Upper lobe of left lung (tissue), 6 donors: Measurements from ENCODE around the gene NAT9. TPM values are rescaled to one million over a fixed set of nuclear protein-coding genes. Genes with fewer than 3 reads are reported as not detected.

ENCODE experiments used
- ATAC-seq, 2 donors: fragments of 200-7000 bp; cut with Tn5 transposase; one replicate each; pipeline ENCODE4 v1.9.1; 2022; ENCODE audit warnings: mild to moderate bottlenecking in 2 of 2, moderate library complexity in 2 of 2; ENCODE audit not compliant: low FRiP score in 2 of 2
- DNase-seq, 2 donors: peaks; one replicate each; pipeline ENCODE4 v3.0.0-alpha.2; 2019 to 2020
- H3K27ac ChIP-seq, 4 donors: fragments of 200-600 bp; sonication (generic); one replicate each; pipeline ENCODE4 v1.5.1; 2016 to 2019
- H3K27me3 ChIP-seq, 4 donors: fragments of 200-600 bp; sonication (generic); one replicate each; pipeline ENCODE4 v1.5.1; 2017 to 2019
- H3K36me3 ChIP-seq, 4 donors: fragments of 200-600 bp; sonication (generic); one replicate each; pipeline ENCODE4 v1.5.1; 2016 to 2019
- H3K4me1 ChIP-seq, 4 donors: fragments of 200-600 bp; sonication (generic); one replicate each; pipeline ENCODE4 v1.5.1; 2018 to 2019
- H3K4me3 ChIP-seq, 4 donors: fragments of 200-600 bp; sonication (generic); one replicate each; pipeline ENCODE4 v1.5.1; 2017 to 2019; ENCODE audit warnings: mild to moderate bottlenecking in 2 of 4, moderate library complexity in 1 of 4
- H3K9me3 ChIP-seq, 4 donors: fragments of 200-600 bp; sonication (generic); one replicate each; pipeline ENCODE4 v1.5.1; 2018 to 2019
- CTCF ChIP-seq, 6 experiments: fragments of 450-650 bp in 4 of 6; fragments of 200-600 bp in 2 of 6; sonication (generic) in 2 of 6; IDR thresholded peaks; one replicate each; pipeline ENCODE4 v1.5.1; 2016 to 2019; ENCODE audit warnings: antibody characterized with exemption in 6 of 6
- EP300 ChIP-seq, 4 donors: sonication (generic); formaldehyde crosslinking; IDR thresholded peaks; one replicate each; pipeline ENCODE4 v1.5.1; 2017; ENCODE audit warnings: antibody characterized with exemption in 4 of 4, control low read depth in 2 of 4
- POLR2A ChIP-seq, 4 donors: fragments of 450-650 bp; IDR thresholded peaks; one replicate each; pipeline ENCODE4 v1.5.1; 2016 to 2017; ENCODE audit warnings: antibody characterized with exemption in 4 of 4, mild to moderate bottlenecking in 2 of 4
- POLR2AphosphoS5 ChIP-seq, 2 donors: sonication (generic); formaldehyde crosslinking; IDR thresholded peaks; one replicate each; pipeline ENCODE4 v1.5.1; 2017; ENCODE audit warnings: antibody characterized with exemption in 2 of 2
- WGBS, 2 donors: methylation state at CpG; one replicate each; pipeline ENCODE4 v1.1.5; 2017 to 2018; 5-methylcytosine and 5-hydroxymethylcytosine counted together
- total RNA-seq, 6 donors: library from RNA; depleted of rRNA in 4 of 6; stranded (reverse); fragments of >200 nt in 4 of 6; gene quantifications; one replicate each; pipeline versions ENCODE4 v1.1.0 to v1.2.1, GENCODE V29; 2016 to 2021
- donor health status: DM: no; HTN: no; CAD: no; lungs with moderate emphysema.
- donor health status: DM: no; HTN: yes; CAD: no; lungs with severe emphysema.

Gene NAT9
- total RNA-seq, 6 donors from 2014 or later: 16.1 to 78.6 (median 41.7) TPM

- no peak overlapping the region for H3K4me3 ChIP-seq
- no peaks in the 10 kb centered on the region for H3K9me3 ChIP-seq
- DNase-seq (no peak), ATAC-seq (no peak)
- TF ChIP-seq POLR2A (IDR thresholded peaks at IDR 0.05): no peak
- H3K27me3 ChIP-seq: no peaks in the 10 kb centered on the region
- H3K36me3 ChIP-seq: peaks cover 0 to 28% (median 10%) of the 10 kb centered on the region in 4 donors
- peaks cover 0 to 26% (median 10%) of the 10 kb centered on the region in 4 donors for H3K4me1 ChIP-seq
- WGBS, 2 donors: 64 to 77% methylated on average over 9 to 10 of the region's 10 CpGs
- H3K27ac ChIP-seq: no peak overlapping the region
Measured at GRCh38 chr17:74806334-74806733, 30.2 kb upstream of the NAT9 start.

DNA sequence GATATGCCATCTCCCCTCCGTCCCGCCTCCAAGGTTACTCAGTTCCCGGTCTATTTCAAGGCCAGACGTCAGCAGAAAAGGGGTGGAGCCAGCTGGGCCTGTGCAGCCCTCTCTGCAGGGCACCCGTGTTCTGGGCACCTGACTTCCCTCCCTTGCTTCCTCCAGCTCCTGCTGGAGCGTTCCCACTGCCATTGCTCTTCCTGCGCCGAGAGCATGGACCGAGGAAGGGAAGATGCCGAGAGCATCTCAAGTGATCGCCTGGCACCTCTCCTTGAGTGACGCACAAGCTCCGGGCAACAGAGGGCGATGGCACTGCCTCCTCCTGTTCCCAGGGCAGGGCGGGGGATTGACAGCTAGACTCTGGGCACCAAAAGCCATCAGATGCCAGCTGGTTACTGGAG is 29.4 kb upstream of the NAT9 start:
- ATAC-seq: no peak
- Histone ChIP-seq H3K36me3 (peaks cover 0 to 34% (median 14%) of the 10 kb centered on the region in 4 donors), H3K4me1 (peaks cover 0 to 26% (median 10%) of the 10 kb centered on the region in 4 donors), H3K9me3 (no peaks in the 10 kb centered on the region), H3K27ac (no peak overlapping the region), H3K4me3 (no peak overlapping the region), H3K27me3 (no peaks in the 10 kb centered on the region)
- 84 to 87% methylated on average over 15 of the region's 15 CpGs for WGBS, 2 donors
- TF ChIP-seq EP300 (IDR thresholded peaks at IDR 0.05) (no peak), POLR2A (IDR thresholded peaks at IDR 0.05) (no peak), POLR2AphosphoS5 (IDR thresholded peaks at IDR 0.05) (no peak), CTCF (IDR thresholded peaks at IDR 0.05) (no peak)
- DNase-seq: peak; percentile 36 to 50

- H3K9me3 ChIP-seq: no peaks in the 10 kb centered on the region
- peak in 1 of 2 donors; percentile 73 for DNase-seq
- H3K4me3 ChIP-seq: no peak overlapping the region
- H3K4me1 ChIP-seq: peaks cover 0 to 26% (median 10%) of the 10 kb centered on the region in 4 donors
- peaks cover 0 to 40% (median 18%) of the 10 kb centered on the region in 4 donors for H3K36me3 ChIP-seq
- no peaks in the 10 kb centered on the region for H3K27me3 ChIP-seq
- TF ChIP-seq CTCF (IDR thresholded peaks at IDR 0.05) (no peak), POLR2AphosphoS5 (IDR thresholded peaks at IDR 0.05) (no peak), EP300 (IDR thresholded peaks at IDR 0.05) (no peak), POLR2A (IDR thresholded peaks at IDR 0.05) (no peak)
- 59 to 79% methylated on average over 4 to 7 of the region's 7 CpGs for WGBS, 2 donors
- ATAC-seq: no peak
- H3K27ac ChIP-seq: peak overlapping the region in 1 of 4 donors; percentile 30
Measured at GRCh38 chr17:74804683-74805082, 28.5 kb upstream of the NAT9 start.

DNA sequence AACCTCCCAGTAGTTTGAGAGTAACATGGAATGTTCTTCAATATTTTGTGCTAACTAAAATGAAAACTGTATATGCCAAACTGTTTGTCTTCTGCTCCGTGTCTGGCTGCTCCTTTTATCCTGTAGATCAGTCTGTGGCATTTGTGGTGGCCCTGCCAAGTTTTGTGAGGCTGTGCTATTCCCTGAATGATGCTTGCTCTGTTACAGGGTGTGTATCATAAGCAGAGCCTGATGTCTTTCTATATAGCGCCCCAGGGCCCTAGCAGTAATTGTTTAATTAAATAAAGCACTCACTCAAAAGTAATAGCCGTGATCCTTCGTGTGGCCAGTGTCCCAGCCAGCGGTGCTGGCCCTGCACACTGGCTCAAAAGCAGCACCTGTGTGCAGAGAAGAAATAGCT is 27.8 kb upstream of the NAT9 start:
- DNase-seq (no peak), ATAC-seq (no peak)
- TF ChIP-seq POLR2AphosphoS5 (IDR thresholded peaks at IDR 0.05) (no peak), EP300 (IDR thresholded peaks at IDR 0.05) (no peak), POLR2A (IDR thresholded peaks at IDR 0.05) (no peak), CTCF (IDR thresholded peaks at IDR 0.05) (no peak)
- 86 to 87% methylated on average over 5 of the region's 5 CpGs for WGBS, 2 donors
- H3K4me3 ChIP-seq: no peak overlapping the region
- peaks cover 0 to 47% (median 25%) of the 10 kb centered on the region in 4 donors for H3K36me3 ChIP-seq
- H3K9me3 ChIP-seq: no peaks in the 10 kb centered on the region
- H3K27me3 ChIP-seq: no peaks in the 10 kb centered on the region
- peak overlapping the region in 2 of 4 donors; percentile 16 to 30 for H3K27ac ChIP-seq
- peaks cover 0 to 26% (median 10%) of the 10 kb centered on the region in 4 donors for H3K4me1 ChIP-seq

DNA sequence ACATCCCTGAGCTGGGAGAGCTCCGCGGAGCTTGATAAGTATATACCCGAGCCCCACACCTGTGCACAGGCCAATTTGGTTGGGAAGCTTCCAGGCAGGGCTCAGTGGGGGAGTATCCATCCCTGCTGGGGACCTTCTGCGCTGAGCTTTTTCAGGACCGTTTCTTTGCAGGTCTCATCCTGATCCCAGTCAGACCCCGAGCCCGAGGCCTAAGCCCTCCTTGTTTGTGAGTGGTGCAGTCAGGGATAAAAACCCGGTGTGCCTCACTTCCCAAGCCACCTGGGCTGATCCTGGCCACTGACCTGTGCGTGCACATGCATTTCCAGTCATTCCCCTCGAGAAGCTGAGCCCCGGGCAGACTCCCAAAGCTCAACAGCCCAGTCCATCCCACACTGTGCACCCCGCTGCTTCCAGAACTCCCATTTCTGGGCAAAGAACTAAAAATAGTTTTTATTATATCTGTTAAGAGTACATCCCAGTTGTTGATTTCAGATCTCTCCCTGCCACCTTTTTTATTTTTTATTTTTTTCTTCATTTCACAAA is 27.3 kb upstream of the NAT9 start:
- Histone ChIP-seq H3K4me3 (no peak overlapping the region), H3K27ac (no peak overlapping the region), H3K27me3 (no peaks in the 10 kb centered on the region), H3K4me1 (peaks cover 0 to 26% (median 10%) of the 10 kb centered on the region in 4 donors), H3K9me3 (no peaks in the 10 kb centered on the region), H3K36me3 (peaks cover 0 to 52% (median 31%) of the 10 kb centered on the region in 4 donors)
- TF ChIP-seq POLR2AphosphoS5 (IDR thresholded peaks at IDR 0.05) (no peak), EP300 (IDR thresholded peaks at IDR 0.05) (no peak), POLR2A (IDR thresholded peaks at IDR 0.05) (no peak), CTCF (IDR thresholded peaks at IDR 0.05) (no peak)
- no peak for ATAC-seq
- 89 to 93% methylated on average over 6 to 12 of the region's 12 CpGs for WGBS, 2 donors
- no peak for DNase-seq
